ENCODE data around the gene GDAP1L1. TPM values are rescaled to one million over a fixed set of nuclear protein-coding genes. Genes with fewer than 3 reads are reported as not detected.

Gene GDAP1L1
- polyA plus RNA-seq, 1 of the 3 experiments (the other 2 are of a cell fraction), result 0.30 TPM

- ChIA-PET POLR2A (no interaction called here), CTCF (interaction anchor here (1.1 to 1.5 kb wide), 2 partner anchors 7 to 39 kb away, joined by 4 read pairs; no protein-coding TSS in a partner anchor)
- Histone ChIP-seq H3K79me2 (ENCODE audit: insufficient read depth) (no peaks in the 10 kb centered on the region), H3K4me1 (ENCODE audit: control insufficient read depth in 1 of 2, insufficient read depth in 2 of 2, low read depth in 1 of 2, low read length in 1 of 2) (no peaks in the 10 kb centered on the region), H3K4me3 (ENCODE audit: low read depth in 2 of 2, low read length in 1 of 2) (no peak overlapping the region), H3K9me3 (no peaks in the 10 kb centered on the region), H3K36me3 (replicated peaks in 1 of 2; ENCODE audit: control insufficient read depth in 1 of 2, insufficient read depth in 2 of 2, low read length in 1 of 2) (no peaks in the 10 kb centered on the region), H3K27me3 (ENCODE audit: insufficient read depth) (no peaks in the 10 kb centered on the region), H4K20me1 (ENCODE audit: insufficient read depth) (no peaks in the 10 kb centered on the region), H2AFZ (ENCODE audit: low read depth) (no peak overlapping the region), H3K4me2 (no peak overlapping the region), H3K27ac (ENCODE audit: low read depth in 2 of 2, low read length in 1 of 2) (no peak overlapping the region), H3K9me2 (no peaks in the 10 kb centered on the region), H3K9ac (no peak overlapping the region), H3F3A (replicated peaks; ENCODE audit: insufficient read depth) (no peaks in the 10 kb centered on the region)
- TF ChIP-seq JUND (IDR thresholded peaks at IDR 0.05), result no peak
- TF ChIP-seq PBX3 (IDR thresholded peaks at IDR 0.05), result no peak
- no peak for TF ChIP-seq FOXM1 (IDR thresholded peaks at IDR 0.05; ENCODE audit: low read depth)
- no peak for TF ChIP-seq USF2 (IDR thresholded peaks at IDR 0.05; ENCODE audit: borderline replicate concordance, low read depth, low read length)
- TF ChIP-seq CTCF (IDR thresholded peaks at IDR 0.05), result no peak
- TF ChIP-seq GABPA (IDR thresholded peaks at IDR 0.05; ENCODE audit: low read depth), result no peak
- no peak for TF ChIP-seq NFIC (IDR thresholded peaks at IDR 0.05; ENCODE audit: borderline replicate concordance)
- no peak for TF ChIP-seq TAF1 (IDR thresholded peaks at IDR 0.05; ENCODE audit: borderline replicate concordance, low read depth, low read length)
- no peak for TF ChIP-seq RXRA (IDR thresholded peaks at IDR 0.05; ENCODE audit: borderline replicate concordance, low read depth)
- TF ChIP-seq CHD2 (IDR thresholded peaks at IDR 0.05; ENCODE audit: low read length, partially characterized antibody), result no peak
- TF ChIP-seq GATA2 (CRISPR knock-in tag; IDR thresholded peaks at IDR 0.05), result no peak
- TF ChIP-seq FOSL2 (IDR thresholded peaks at IDR 0.05; ENCODE audit: borderline replicate concordance, low read depth), result no peak
- TF ChIP-seq USF1 (IDR thresholded peaks at IDR 0.05; ENCODE audit: borderline replicate concordance, low read depth), result no peak
- no peak for TF ChIP-seq MEF2A (IDR thresholded peaks at IDR 0.05; ENCODE audit: borderline replicate concordance, low read depth)
- no peak for TF ChIP-seq FOXJ3 (CRISPR knock-in tag; IDR thresholded peaks at IDR 0.05)
- no peak for TF ChIP-seq TEAD4 (IDR thresholded peaks at IDR 0.05; ENCODE audit: borderline replicate concordance, insufficient read depth)
- no peak for TF ChIP-seq NRF1 (IDR thresholded peaks at IDR 0.05; ENCODE audit: low read depth, low read length)
- TF ChIP-seq RFX5 (IDR thresholded peaks at IDR 0.05; ENCODE audit: low read length), result no peak
- no peak for TF ChIP-seq IRF3 (IDR thresholded peaks at IDR 0.05; ENCODE audit: low read depth, low read length)
- no peak for TF ChIP-seq EP300 (IDR thresholded peaks at IDR 0.05; ENCODE audit: borderline replicate concordance in 1 of 2, low read depth in 1 of 2, low read length in 1 of 2)
- no peak for DNase-seq
- WGBS (ENCODE audit: low lambda C conversion rate), result 85% methylated on average over 20 of the region's 21 CpGs
Measured at GRCh38 chr20:44256961-44257360, 9.9 kb downstream of the GDAP1L1 start.

Data from SK-N-SH (cell line).